Stomach (tissue), 9 donors: ENCODE data around the gene ADAM12. TPM values are rescaled to one million over a fixed set of nuclear protein-coding genes. Genes with fewer than 3 reads are reported as not detected.
"Not testable (repeated sequence)": the region's sequence is repeated elsewhere in the genome, so short reads cannot be mapped to it uniquely, and the experiment has no call there.

Source experiments
- DNase-seq, 2 donors: peaks; one replicate each; pipeline versions ENCODE4 v3.0.0 to v3.0.0-alpha.2; 2013 to 2019
- H3K27ac ChIP-seq, 5 donors: fragments of 200-600 bp in 4 of 5; sonication (generic) in 4 of 5; one replicate each; pipeline ENCODE4 v1.5.1; 2013 to 2019; ENCODE audit warnings: mild to moderate bottlenecking in 1 of 5, moderate library complexity in 1 of 5
- H3K27me3 ChIP-seq, 3 donors: fragments of 200-600 bp; sonication (generic); one replicate each; pipeline ENCODE4 v1.5.1; 2017 to 2019; ENCODE audit warnings: mixed run types in 1 of 3
- H3K36me3 ChIP-seq, 4 donors: fragments of 200-600 bp; sonication (generic); 1 replicate in 3 of 4; 2 replicates in 1 of 4; pipeline ENCODE4 v1.5.1; 2016 to 2019
- H3K4me1 ChIP-seq, 4 donors: fragments of 200-600 bp; sonication (generic); one replicate each; pipeline ENCODE4 v1.5.1; 2016 to 2019
- H3K4me3 ChIP-seq, 4 donors: fragments of 200-600 bp; sonication (generic) in 3 of 4; one replicate each; pipeline ENCODE4 v1.5.1; 2016 to 2019; ENCODE audit warnings: mild to moderate bottlenecking in 1 of 4
- H3K9me3 ChIP-seq, 4 donors: fragments of 200-600 bp; sonication (generic); one replicate each; pipeline ENCODE4 v1.5.1; 2016 to 2019
- CTCF ChIP-seq, 7 experiments: fragments of 450-650 bp in 4 of 7; fragments of 200-600 bp in 3 of 7; sonication (generic) in 3 of 7; IDR thresholded peaks; one replicate each; pipeline ENCODE4 v1.5.1; 2016 to 2019; ENCODE audit warnings: antibody characterized with exemption in 7 of 7, control low read depth in 2 of 7, mild to moderate bottlenecking in 1 of 7
- EP300 ChIP-seq: sonication (generic); formaldehyde crosslinking; IDR thresholded peaks from one replicate; pipeline ENCODE4 v1.6.1; 2017; ENCODE audit warnings: antibody characterized with exemption
- POLR2A ChIP-seq, 4 donors: fragments of 450-650 bp; IDR thresholded peaks; one replicate each; pipeline ENCODE4 v1.6.1; 2016; ENCODE audit warnings: antibody characterized with exemption in 4 of 4, control low read depth in 2 of 4, mild to moderate bottlenecking in 1 of 4, moderate library complexity in 1 of 4
- POLR2AphosphoS5 ChIP-seq, 3 donors: sonication (generic); formaldehyde crosslinking; IDR thresholded peaks; one replicate each; pipeline ENCODE4 v1.6.1; 2016; ENCODE audit warnings: antibody characterized with exemption in 3 of 3
- WGBS, 5 donors: extraction: QIAGEN DNeasy Blood & Tissue Kit in 3 of 5; methylation state at CpG; one replicate each; pipeline versions ENCODE4 v1.1.5 to v1.1.7; 2013 to 2018; 5-methylcytosine and 5-hydroxymethylcytosine counted together
- intact Hi-C: fragments of 100-400 bp; cut with DNase I; formaldehyde crosslinking; loops from one replicate; pipeline ENCODE4 v1.15.1; 2023; ENCODE audit warnings: low total_unique reads
- polyA plus RNA-seq, 3 donors: library from polyadenylated mRNA; stranded (reverse); fragments of 200-250 nt; gene quantifications; one replicate each; pipeline ENCODE4 v1.2.3, GENCODE V29; 2013
- small RNA-seq, 4 donors: library from RNA; depleted of rRNA; stranded (forward); fragments of <200 nt; gene quantifications; one replicate each; pipeline ENCODE3, GENCODE V24; 2016
- total RNA-seq, 5 donors: library from RNA; depleted of rRNA; stranded (reverse); fragments of >200 nt; gene quantifications; one replicate each; pipeline versions ENCODE4 v1.1.0 to v1.2.3, GENCODE V29; 2014 to 2016
- donor health status: healthy with polysubstance abuse.
- donor health status: Bipolar disorder and iron deficiency.
- donor health status: healthy.

ADAM12 gene
- total and polyA plus RNA-seq, 8 donors: 0.03 to 6.4 (median 0.50) TPM; not detected in 3

DNA sequence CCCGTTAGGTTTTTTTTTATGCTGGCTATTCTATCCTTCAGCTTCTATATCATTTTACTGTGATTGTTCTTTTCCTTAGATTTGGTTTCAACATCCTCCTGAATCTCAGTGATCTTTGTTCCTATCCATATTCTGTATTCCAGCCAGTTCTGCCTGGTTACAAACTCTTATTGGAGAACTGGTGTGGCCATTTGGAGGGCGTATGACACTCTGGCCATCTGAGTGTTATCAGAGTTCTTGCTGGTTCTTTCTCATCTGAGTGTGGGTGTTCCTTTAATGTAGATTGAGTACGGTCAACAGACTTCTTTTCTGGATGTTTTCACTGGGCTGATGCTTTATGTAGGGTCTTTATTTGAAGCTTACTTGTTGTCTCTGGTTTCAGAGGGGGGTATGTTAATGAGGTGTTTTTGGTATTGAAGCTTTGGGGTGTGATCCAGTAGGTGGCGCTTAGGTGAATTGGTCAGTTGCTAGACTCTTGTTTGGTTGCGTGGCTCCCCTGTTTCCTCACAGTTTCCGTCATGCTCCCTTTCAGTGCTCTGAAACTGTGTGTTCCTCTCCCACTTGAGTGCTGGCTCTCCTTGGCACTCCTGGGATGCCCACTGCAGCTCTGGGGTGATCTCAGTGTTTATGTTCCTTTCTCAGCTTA is 411.2 kb downstream of the ADAM12 start:
- TF ChIP-seq POLR2A (IDR thresholded peaks at IDR 0.05) (no peak), CTCF (IDR thresholded peaks at IDR 0.05) (no peak), EP300 (no peak), POLR2AphosphoS5 (IDR thresholded peaks at IDR 0.05) (no peak)
- WGBS, 5 donors: 87 to 97% (median 92%) methylated on average over 6 of the region's 6 CpGs
- Histone ChIP-seq H3K9me3 (no peaks in the 10 kb centered on the region), H3K27me3 (peaks cover 0 to 1% (median 0%) of the 10 kb centered on the region in 3 donors), H3K36me3 (no peaks in the 10 kb centered on the region), H3K4me1 (no peaks in the 10 kb centered on the region), H3K4me3 (no peak overlapping the region), H3K27ac (no peak overlapping the region)
- intact Hi-C loops: no loop called here
- DNase-seq: no peak

GRCh38 chr10:125970077-125970630 is 418.1 kb downstream of the ADAM12 start:
- H3K4me1 ChIP-seq, H3K27ac ChIP-seq, H3K36me3 ChIP-seq, intact Hi-C loops, H3K27me3 ChIP-seq, H3K9me3 ChIP-seq, DNase-seq, H3K4me3 ChIP-seq: not testable (repeated sequence)
- WGBS, 5 donors: 87 to 94% (median 91%) methylated on average over 6 to 36 of the region's 36 CpGs

GRCh38 chr10:125967533-125967932 is 420.7 kb downstream of the ADAM12 start:
- H3K4me3 ChIP-seq: no peak overlapping the region
- TF ChIP-seq EP300: no peak
- TF ChIP-seq CTCF (IDR thresholded peaks at IDR 0.05): no peak
- TF ChIP-seq POLR2AphosphoS5 (IDR thresholded peaks at IDR 0.05): no peak
- no peak for TF ChIP-seq POLR2A (IDR thresholded peaks at IDR 0.05)
- H3K27me3 ChIP-seq: no peaks in the 10 kb centered on the region
- 72 to 87% (median 83%) methylated on average over 1 of the region's 1 CpG for WGBS, 5 donors
- no peak for DNase-seq
- H3K27ac ChIP-seq: no peak overlapping the region
- intact Hi-C loops: no loop called here
- peaks cover 0 to 6% (median 0%) of the 10 kb centered on the region in 4 donors for H3K9me3 ChIP-seq
- H3K36me3 ChIP-seq: no peaks in the 10 kb centered on the region
- H3K4me1 ChIP-seq: no peaks in the 10 kb centered on the region

GRCh38 chr10:125964558-125964957 is 423.7 kb downstream of the ADAM12 start:
- no peak for TF ChIP-seq CTCF (IDR thresholded peaks at IDR 0.05)
- TF ChIP-seq POLR2AphosphoS5 (IDR thresholded peaks at IDR 0.05): no peak
- no peak for TF ChIP-seq POLR2A (IDR thresholded peaks at IDR 0.05)
- TF ChIP-seq EP300: no peak
- no peaks in the 10 kb centered on the region for H3K9me3 ChIP-seq
- no peaks in the 10 kb centered on the region for H3K4me1 ChIP-seq
- no peaks in the 10 kb centered on the region for H3K27me3 ChIP-seq
- H3K4me3 ChIP-seq: no peak overlapping the region
- H3K36me3 ChIP-seq: no peaks in the 10 kb centered on the region
- intact Hi-C loops: no loop called here
- no peak overlapping the region for H3K27ac ChIP-seq
- DNase-seq: no peak
- 93 to 100% (median 98%) methylated on average over 2 of the region's 2 CpGs for WGBS, 5 donors

Small RNAs within 50 kb of the gene (small RNA-seq; reads per million reads assigned to genes)
- 0 reads per million in 4 donors for gene RNA5SP328
